SK-N-MC (cell line): ENCODE measurements around the gene HIVEP2.

Experiments used
- DNase-seq: peaks from one replicate; pipeline ENCODE4 v3.0.0-alpha.2; 2011; ENCODE audit warnings: low read depth, low spot score
- H3K27ac ChIP-seq: fragments of 200-600 bp; sonication (generic); 2 replicates; pipeline ENCODE4 v1.5.1; 2016; ENCODE audit warnings: mixed run types
- H3K36me3 ChIP-seq: fragments of 200-600 bp; sonication (generic); 2 replicates; pipeline ENCODE4 v1.6.1; 2017; ENCODE audit warnings: antibody characterized with exemption, low read length, mixed read lengths; ENCODE audit not compliant: insufficient read depth
- H3K4me3 ChIP-seq: fragments of 200-600 bp; sonication (generic); 2 replicates; pipeline ENCODE4 v1.5.1; 2016
- H3K9ac ChIP-seq: fragments of 200-600 bp; sonication (generic); 2 replicates; pipeline ENCODE4 v1.8.0; 2017; ENCODE audit warnings: mixed run types, mixed read lengths; ENCODE audit not compliant: insufficient read length
- H3K9me3 ChIP-seq: fragments of 200-600 bp; sonication (generic); 2 replicates; pipeline ENCODE4 v1.6.1; 2017; ENCODE audit warnings: low read depth, mild to moderate bottlenecking, antibody characterized with exemption, low read length, moderate library complexity, mixed read lengths
- EZH2 ChIP-seq: fragments of 200-600 bp; sonication (generic); IDR thresholded peaks from one replicate; pipeline ENCODE4 v1.6.1; 2017; ENCODE audit warnings: antibody characterized with exemption
- FOXP2 ChIP-seq: optimal IDR thresholded peaks from 2 replicates; pipeline ENCODE3; 2011; ENCODE audit warnings: mild to moderate bottlenecking, moderate library complexity; ENCODE audit not compliant: insufficient read depth; ENCODE audit errors: extremely low read length, control extremely low read depth
- POLR2AphosphoS5 ChIP-seq: IDR thresholded peaks from 2 replicates; pipeline ENCODE4 v1.6.1; 2012; ENCODE audit warnings: mild to moderate bottlenecking, low read depth, low read length, borderline replicate concordance

The HIVEP2 gene

GRCh38 chr6:142843361-142843760, 101.6 kb downstream of the HIVEP2 start:
- H3K4me3 ChIP-seq, result 0 out of 2 replicates have a peak overlapping the region, but pooled peaks have one; percentile 11
- TF ChIP-seq EZH2 (no peak), POLR2AphosphoS5 (no peak), FOXP2 (no peak)
- H3K27ac ChIP-seq, result peak overlapping the region; percentile 22; the same call in 1 of the 2 replicates
- no peaks in the 10 kb centered on the region for H3K9me3 ChIP-seq
- no peak overlapping the region for H3K9ac ChIP-seq
- no peaks in the 10 kb centered on the region for H3K36me3 ChIP-seq
- no peak for DNase-seq

GRCh38 chr6:142842418-142843261, 102.3 kb downstream of the HIVEP2 start:
- H3K4me3 ChIP-seq, result peak overlapping the region; percentile 40
- no peaks in the 10 kb centered on the region for H3K36me3 ChIP-seq
- H3K9me3 ChIP-seq, result no peaks in the 10 kb centered on the region
- TF ChIP-seq FOXP2 (no peak), POLR2AphosphoS5 (no peak)
- no peak for DNase-seq
- no peak overlapping the region; the same call in 1 of the 2 replicates for H3K27ac ChIP-seq
- H3K9ac ChIP-seq, result no peak overlapping the region

GRCh38 chr6:142841915-142842314, 103.1 kb downstream of the HIVEP2 start:
- no peaks in the 10 kb centered on the region for H3K36me3 ChIP-seq
- no peak overlapping the region for H3K4me3 ChIP-seq
- no peak for DNase-seq
- TF ChIP-seq EZH2 (no peak), FOXP2 (no peak), POLR2AphosphoS5 (no peak)
- no peak overlapping the region for H3K9ac ChIP-seq
- H3K27ac ChIP-seq, result no peak overlapping the region
- no peaks in the 10 kb centered on the region for H3K9me3 ChIP-seq

- H3K4me3 ChIP-seq, result no peak overlapping the region
- no peak overlapping the region for H3K9ac ChIP-seq
- H3K36me3 ChIP-seq, result no peaks in the 10 kb centered on the region
- H3K9me3 ChIP-seq, result no peaks in the 10 kb centered on the region
- no peak overlapping the region for H3K27ac ChIP-seq
- no peak for DNase-seq
- no peak for TF ChIP-seq POLR2AphosphoS5
- no peak for TF ChIP-seq EZH2
- TF ChIP-seq FOXP2, result no peak
Observed at GRCh38 chr6:142839686-142840040, 105.3 kb downstream of the HIVEP2 start.

GRCh38 chr6:142838821-142839685, 105.9 kb downstream of the HIVEP2 start:
- TF ChIP-seq FOXP2, result no peak
- TF ChIP-seq POLR2AphosphoS5, result no peak
- TF ChIP-seq EZH2, result no peak
- H3K9ac ChIP-seq, result no peak overlapping the region
- H3K9me3 ChIP-seq, result no peaks in the 10 kb centered on the region
- H3K4me3 ChIP-seq, result no peak overlapping the region
- H3K27ac ChIP-seq, result no peak overlapping the region
- no peaks in the 10 kb centered on the region for H3K36me3 ChIP-seq
- DNase-seq, result no peak

GRCh38 chr6:142835787-142836535, 109.0 kb downstream of the HIVEP2 start:
- H3K36me3 ChIP-seq, result no peaks in the 10 kb centered on the region
- no peak overlapping the region for H3K27ac ChIP-seq
- DNase-seq, result no peak
- no peaks in the 10 kb centered on the region for H3K9me3 ChIP-seq
- no peak overlapping the region for H3K9ac ChIP-seq
- H3K4me3 ChIP-seq, result no peak overlapping the region
- TF ChIP-seq POLR2AphosphoS5 (no peak), EZH2 (no peak), FOXP2 (no peak)

GRCh38 chr6:142834853-142835252, 110.1 kb downstream of the HIVEP2 start:
- no peak for DNase-seq
- H3K27ac ChIP-seq, result no peak overlapping the region
- no peaks in the 10 kb centered on the region for H3K36me3 ChIP-seq
- no peaks in the 10 kb centered on the region for H3K9me3 ChIP-seq
- H3K9ac ChIP-seq, result no peak overlapping the region
- TF ChIP-seq POLR2AphosphoS5 (no peak), FOXP2 (no peak), EZH2 (no peak)
- no peak overlapping the region for H3K4me3 ChIP-seq

GRCh38 chr6:142833798-142834197, 111.2 kb downstream of the HIVEP2 start:
- no peak for DNase-seq
- Histone ChIP-seq H3K4me3 (no peak overlapping the region), H3K9me3 (no peaks in the 10 kb centered on the region), H3K36me3 (no peaks in the 10 kb centered on the region), H3K9ac (no peak overlapping the region), H3K27ac (no peak overlapping the region)
- TF ChIP-seq POLR2AphosphoS5 (no peak), FOXP2 (no peak), EZH2 (no peak)
